HL-60 (cell line): ENCODE measurements around the gene TBCD.
"Not testable (repeated sequence)": the region's sequence is repeated elsewhere in the genome, so short reads cannot be mapped to it uniquely, and the experiment has no call there.

Experiments used
- GABPA ChIP-seq: IDR thresholded peaks from 2 replicates; pipeline ENCODE4 v1.6.1; 2012; ENCODE audit warnings: low read depth
- POLR2AphosphoS5 ChIP-seq: IDR thresholded peaks from 2 replicates; pipeline ENCODE4 v1.6.1; 2012; ENCODE audit warnings: low read depth
- TF ChIP-seq, protein P1 (sequence below): IDR thresholded peaks from one replicate; pipeline ENCODE4 v1.5.1; 2011; ENCODE audit warnings: low read length, control low read depth, inconsistent platforms; ENCODE audit not compliant: insufficient read depth

DNA sequence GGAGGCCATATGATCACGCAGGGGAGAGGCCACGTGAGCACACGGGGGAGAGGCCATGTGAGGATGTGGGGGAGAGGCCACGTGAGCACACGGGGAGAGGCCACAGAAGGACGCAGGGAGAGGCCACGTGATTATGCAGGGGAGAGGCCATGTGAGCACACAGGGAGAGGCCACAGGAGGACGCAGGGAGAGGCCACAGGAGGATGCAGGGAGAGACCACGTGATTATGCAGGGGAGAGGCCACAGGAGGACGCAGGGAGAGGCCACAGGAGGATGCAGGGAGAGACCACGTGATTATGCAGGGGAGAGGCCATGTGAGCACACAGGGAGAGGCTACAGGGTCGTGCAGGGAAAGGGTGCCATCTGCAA lies 232.4 kb downstream of the TBCD start:
- TF ChIP-seq, protein P1, sequence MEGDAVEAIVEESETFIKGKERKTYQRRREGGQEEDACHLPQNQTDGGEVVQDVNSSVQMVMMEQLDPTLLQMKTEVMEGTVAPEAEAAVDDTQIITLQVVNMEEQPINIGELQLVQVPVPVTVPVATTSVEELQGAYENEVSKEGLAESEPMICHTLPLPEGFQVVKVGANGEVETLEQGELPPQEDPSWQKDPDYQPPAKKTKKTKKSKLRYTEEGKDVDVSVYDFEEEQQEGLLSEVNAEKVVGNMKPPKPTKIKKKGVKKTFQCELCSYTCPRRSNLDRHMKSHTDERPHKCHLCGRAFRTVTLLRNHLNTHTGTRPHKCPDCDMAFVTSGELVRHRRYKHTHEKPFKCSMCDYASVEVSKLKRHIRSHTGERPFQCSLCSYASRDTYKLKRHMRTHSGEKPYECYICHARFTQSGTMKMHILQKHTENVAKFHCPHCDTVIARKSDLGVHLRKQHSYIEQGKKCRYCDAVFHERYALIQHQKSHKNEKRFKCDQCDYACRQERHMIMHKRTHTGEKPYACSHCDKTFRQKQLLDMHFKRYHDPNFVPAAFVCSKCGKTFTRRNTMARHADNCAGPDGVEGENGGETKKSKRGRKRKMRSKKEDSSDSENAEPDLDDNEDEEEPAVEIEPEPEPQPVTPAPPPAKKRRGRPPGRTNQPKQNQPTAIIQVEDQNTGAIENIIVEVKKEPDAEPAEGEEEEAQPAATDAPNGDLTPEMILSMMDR, result not testable (repeated sequence)
- TF ChIP-seq GABPA, POLR2AphosphoS5: not testable (repeated sequence)
